Dermis blood vessel endothelial cell (primary cell): Measurements from ENCODE around the gene HTR3A. TPM values are rescaled to one million over a fixed set of nuclear protein-coding genes. Genes with fewer than 3 reads are reported as not detected.

Experiments used
- DNase-seq: peaks from one replicate; pipeline ENCODE4 v3.0.0; 2010
- total RNA-seq: library from RNA; depleted of rRNA; stranded (reverse); fragments of >200 nt; gene quantifications from 2 replicates; pipeline ENCODE4 v1.2.3, GENCODE V29; 2014

Gene HTR3A
- total RNA-seq, 1 donor from 2014 or later, result not detected

DNA sequence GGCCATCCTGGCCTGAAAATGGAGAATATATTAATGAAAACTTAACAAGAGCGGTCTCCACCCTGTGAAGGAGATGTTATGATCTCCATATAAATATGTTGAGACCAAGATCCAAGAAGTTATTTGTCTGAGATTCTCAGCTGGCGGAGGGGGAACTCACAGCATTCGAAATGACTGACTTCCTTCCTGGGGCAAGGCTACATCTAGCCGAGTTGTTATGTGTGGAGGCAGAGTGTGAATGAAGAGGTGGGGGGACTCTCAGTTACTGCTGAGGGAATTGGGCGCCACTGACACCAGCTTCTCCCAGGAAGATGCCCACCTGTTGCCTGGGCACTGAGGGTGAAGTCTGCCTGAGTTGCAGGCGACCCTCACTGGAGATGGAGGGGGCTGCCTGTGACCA lies 5.9 kb downstream of the HTR3A start:
- DNase-seq, result no peak

GRCh38 chr11:113982306-113982705 lies 7.4 kb downstream of the HTR3A start:
- DNase-seq, result no peak

- no peak for DNase-seq
Observed at GRCh38 chr11:113984781-113985180, 9.9 kb downstream of the HTR3A start.

GRCh38 chr11:113985906-113986305 lies 11.0 kb downstream of the HTR3A start:
- no peak for DNase-seq

GRCh38 chr11:113986351-113987140 lies 11.6 kb downstream of the HTR3A start:
- no peak for DNase-seq

- DNase-seq, result no peak
Observed at GRCh38 chr11:113989381-113989780, 14.5 kb downstream of the HTR3A start.

DNA sequence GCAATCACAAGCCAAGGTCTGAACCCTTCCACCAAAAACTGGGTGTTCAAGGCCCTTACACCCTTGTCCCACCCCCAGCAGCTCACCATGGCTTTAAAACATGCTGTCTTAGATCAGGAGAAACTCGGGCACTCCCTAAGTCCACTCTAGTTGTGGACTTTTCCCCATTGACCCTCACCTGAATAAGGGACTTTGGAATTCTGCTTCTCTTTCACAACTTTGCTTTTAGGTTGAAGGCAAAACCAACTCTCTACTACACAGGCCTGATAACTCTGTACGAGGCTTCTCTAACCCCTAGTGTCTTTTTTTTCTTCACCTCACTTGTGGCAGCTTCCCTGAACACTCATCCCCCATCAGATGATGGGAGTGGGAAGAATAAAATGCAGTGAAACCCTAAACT lies 15.0 kb downstream of the HTR3A start:
- DNase-seq, result no peak

GRCh38 chr11:113991170-113991569 lies 16.3 kb downstream of the HTR3A start:
- DNase-seq, result peak; percentile 64

GRCh38 chr11:113991718-113992458 lies 17.0 kb downstream of the HTR3A start:
- DNase-seq, result no peak

- no peak for DNase-seq
Observed at GRCh38 chr11:113992459-113993110, 17.7 kb downstream of the HTR3A start.

DNA sequence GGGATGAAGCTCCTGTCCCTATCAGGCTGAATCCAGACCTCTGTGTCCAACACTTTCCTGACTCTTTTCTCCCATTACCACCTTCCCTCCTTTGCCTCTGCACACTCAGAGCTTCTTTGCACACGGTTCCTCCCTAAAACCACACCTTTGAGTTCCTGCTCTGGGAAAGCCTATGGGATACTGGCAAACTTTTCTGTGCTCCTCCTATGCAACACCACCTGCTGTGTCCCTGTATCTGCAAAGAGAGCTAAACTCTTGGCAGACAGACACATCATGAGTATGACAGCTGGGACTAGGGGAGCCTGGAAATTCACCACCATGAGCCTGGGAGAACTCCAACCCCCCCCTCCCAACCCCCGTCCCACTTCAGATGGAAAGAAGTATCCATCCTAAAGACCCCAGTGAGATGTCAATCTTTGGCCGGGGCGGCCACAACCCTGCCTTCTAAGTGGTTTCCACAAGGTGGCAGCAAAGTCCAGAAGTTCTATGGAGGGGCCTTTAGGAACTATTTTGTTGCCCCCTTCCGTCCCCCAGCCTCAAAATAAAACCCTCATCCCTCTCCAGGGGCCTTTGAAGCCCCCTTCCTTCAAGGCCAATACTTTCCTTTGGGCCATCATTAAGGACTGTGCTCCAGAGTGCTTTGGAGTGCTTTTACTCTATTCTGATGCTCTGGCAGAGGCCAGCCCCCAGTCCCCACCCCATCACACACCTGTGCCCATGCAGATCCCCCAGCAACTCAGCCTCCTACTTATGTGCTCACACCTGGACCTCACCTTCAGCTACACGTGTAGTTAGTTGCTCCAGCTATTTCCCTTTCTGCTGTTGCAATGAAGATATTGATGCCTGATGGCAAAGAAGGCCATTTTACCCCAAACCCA lies 19.4 kb downstream of the HTR3A start:
- DNase-seq, result peak; percentile 46

DNA sequence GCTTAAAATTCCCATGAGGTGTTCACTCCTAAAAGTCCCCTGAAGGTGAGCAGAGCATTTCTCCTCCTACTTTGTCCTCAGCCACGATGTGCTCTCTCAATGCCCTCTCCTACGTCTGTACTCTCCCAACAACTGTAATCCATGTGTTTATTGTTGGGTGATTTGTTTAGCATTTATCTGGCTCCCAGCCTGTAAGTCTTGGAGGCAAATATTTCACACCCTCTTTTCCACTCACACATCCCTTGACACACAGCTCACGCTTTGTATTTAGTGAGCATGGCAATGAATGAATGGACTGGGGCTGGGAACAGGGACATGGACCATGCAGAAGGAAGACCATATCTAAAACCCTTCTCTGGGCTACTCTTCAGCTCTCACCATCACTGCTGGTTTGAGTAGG lies 22.6 kb downstream of the HTR3A start:
- DNase-seq, result no peak

DNA sequence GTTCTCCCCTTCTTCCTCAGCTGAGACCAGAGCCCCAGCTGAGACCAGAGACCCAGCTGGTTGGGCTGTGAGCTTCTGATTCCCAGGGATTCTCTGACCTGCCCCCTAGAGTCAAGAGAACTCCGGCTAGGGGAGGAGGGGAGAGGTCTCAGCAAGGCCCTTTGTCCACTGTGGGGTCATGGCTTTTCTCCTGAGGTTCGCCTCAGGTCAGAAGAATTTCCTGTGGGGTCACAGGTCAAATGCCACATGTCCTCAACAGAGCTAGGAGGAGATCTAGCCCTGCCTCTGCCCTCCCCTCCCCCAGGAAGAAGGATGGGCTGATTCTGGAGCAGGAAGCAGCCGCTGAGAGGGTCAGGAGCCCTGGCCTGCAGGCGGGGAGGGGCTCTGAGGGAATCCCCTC lies 23.7 kb downstream of the HTR3A start:
- no peak for DNase-seq

GRCh38 chr11:114000526-114000925 lies 25.6 kb downstream of the HTR3A start:
- DNase-seq, result no peak

GRCh38 chr11:114001416-114001815 lies 26.5 kb downstream of the HTR3A start:
- DNase-seq, result no peak

- no peak for DNase-seq
Observed at GRCh38 chr11:114008331-114008730, 33.4 kb downstream of the HTR3A start.

DNA sequence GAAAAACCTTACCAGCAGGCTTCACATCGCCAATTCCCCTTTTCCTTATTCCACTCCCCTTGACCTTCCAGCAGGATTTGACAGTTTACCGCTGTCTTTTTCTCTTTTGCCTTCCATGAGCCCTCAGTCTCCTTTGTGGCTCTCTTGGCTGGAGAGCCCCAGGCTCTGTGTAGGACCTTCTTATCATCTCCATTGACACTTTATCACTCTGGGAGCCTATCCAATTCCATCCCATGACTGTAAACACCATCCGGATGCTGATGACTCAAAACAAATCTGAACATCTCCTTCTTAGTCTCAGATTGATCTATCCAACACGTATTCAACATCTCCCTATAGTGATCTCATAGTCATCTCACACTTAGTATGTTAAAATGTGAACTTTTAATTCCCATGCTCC lies 36.0 kb downstream of the HTR3A start:
- DNase-seq, result no peak

GRCh38 chr11:114011443-114011842 lies 36.5 kb downstream of the HTR3A start:
- DNase-seq, result no peak

DNA sequence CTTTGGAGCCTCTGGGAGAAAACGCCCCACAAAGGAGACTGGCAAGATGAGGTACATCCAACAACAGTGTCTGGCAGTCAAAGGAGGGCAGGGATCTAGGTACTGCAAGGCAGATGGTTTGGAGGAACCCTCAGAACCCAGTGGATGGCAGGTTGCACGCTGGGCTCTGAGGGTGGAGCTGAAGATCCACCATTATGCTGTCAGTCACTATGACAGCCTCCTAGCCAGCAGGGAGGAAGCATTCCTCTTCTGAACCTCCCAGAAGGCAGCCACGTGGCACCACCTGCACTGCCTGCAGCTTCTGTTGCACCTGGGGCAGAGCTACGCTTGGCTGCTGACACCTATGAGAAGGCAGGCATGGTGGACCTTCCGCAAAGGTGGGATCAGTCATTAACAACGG lies 40.2 kb downstream of the HTR3A start:
- DNase-seq, result no peak

GRCh38 chr11:114016986-114017385 lies 42.1 kb downstream of the HTR3A start:
- DNase-seq, result no peak

DNA sequence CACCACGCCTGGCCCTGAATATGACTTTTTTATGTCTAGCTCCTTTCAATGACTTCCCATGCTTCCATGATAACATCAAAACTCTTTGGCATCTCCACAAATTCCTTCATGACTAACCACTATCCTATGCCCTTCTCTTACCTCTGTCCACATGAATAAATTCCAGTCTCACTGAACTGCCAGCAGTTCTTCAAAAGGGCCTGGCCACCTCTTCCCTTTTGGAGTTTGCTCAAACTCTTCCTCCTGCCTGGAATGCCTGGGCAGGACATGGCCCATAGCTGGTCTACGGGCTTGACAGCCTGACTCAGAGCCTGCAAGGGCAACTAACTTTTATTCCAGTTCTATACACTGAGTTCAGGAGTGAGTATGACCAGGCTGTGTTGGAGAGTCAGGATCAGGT lies 42.8 kb downstream of the HTR3A start:
- no peak for DNase-seq

- DNase-seq, result no peak
Observed at GRCh38 chr11:114019046-114019445, 44.1 kb downstream of the HTR3A start.

DNA sequence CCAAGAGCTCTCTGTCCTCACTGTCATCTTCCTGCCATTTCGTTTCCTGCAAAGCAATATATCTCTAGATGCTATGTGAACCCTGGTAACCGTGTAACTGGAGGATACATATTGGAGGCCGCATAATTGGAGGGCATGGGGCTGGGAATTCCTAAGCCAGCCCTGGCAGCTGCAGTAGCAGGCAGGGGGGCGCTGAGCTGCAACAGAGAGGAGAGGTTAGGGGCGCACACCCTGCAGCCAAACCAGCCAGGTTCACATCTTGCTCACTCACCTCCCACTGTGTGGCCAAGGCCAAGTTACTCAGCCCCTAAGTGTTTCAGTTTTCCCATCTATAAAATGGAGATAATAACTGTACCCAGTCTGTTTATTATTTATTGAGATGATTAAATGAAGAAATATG lies 44.7 kb downstream of the HTR3A start:
- DNase-seq, result no peak
